Nephron progenitor cell (in vitro differentiated cells): ENCODE results near the gene PCSK2.

Experiments used
- DNase-seq: peaks from one replicate; pipeline ENCODE4 v3.0.0; 2021
- H3K27ac Mint-ChIP-seq: 2 replicates; pipeline ENCODE4 v1.8.0; 2021; ENCODE audit warnings: mild to moderate bottlenecking, moderate library complexity, mixed read lengths
- H3K27me3 Mint-ChIP-seq: 2 replicates; pipeline ENCODE4 v1.8.0; 2021; ENCODE audit warnings: mild to moderate bottlenecking, low read depth, mixed read lengths; ENCODE audit not compliant: poor library complexity
- H3K36me3 Mint-ChIP-seq: 2 replicates; pipeline ENCODE4 v1.8.0; 2021; ENCODE audit warnings: low read depth, mixed read lengths
- H3K4me1 Mint-ChIP-seq: 2 replicates; pipeline ENCODE4 v1.8.0; 2021; ENCODE audit warnings: mixed read lengths
- H3K4me3 Mint-ChIP-seq: 2 replicates; pipeline ENCODE4 v1.8.0; 2021; ENCODE audit warnings: mild to moderate bottlenecking, moderate library complexity, mixed read lengths
- H3K9me3 Mint-ChIP-seq: 2 replicates; pipeline ENCODE4 v1.8.0; 2021; ENCODE audit warnings: mild to moderate bottlenecking, moderate library complexity, mixed read lengths
- CTCF ChIP-seq: fragments of 200-600 bp; sonication (generic); IDR thresholded peaks from 2 replicates; pipeline ENCODE4 v1.5.0; 2021; ENCODE audit warnings: antibody characterized with exemption

PCSK2 gene

DNA sequence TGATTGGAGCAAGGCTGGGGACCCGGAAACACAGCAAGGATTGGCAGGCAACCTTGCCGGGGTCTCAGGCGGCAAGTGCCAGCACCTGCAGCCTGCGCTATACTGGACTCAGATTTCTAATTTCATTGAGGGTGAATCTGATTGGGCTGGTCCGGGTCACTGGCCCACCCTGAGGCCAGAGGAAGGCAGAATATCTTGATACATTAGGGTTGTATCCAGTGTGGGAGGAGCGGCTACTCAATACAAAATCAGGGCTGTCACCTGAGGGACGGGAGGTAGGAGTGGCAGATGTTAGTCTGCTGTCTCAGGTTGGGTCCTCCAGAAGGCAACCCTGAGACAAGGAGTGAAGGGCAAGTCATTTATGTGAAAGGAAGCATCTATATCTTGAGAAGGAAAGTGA, 263.7 kb downstream of the PCSK2 start:
- H3K4me1 Mint-ChIP-seq, result no peaks in the 10 kb centered on the region
- peaks cover 3% of the 10 kb centered on the region for H3K9me3 Mint-ChIP-seq
- no peak overlapping the region for H3K27ac Mint-ChIP-seq
- peaks cover 6% of the 10 kb centered on the region for H3K27me3 Mint-ChIP-seq
- no peak overlapping the region for H3K4me3 Mint-ChIP-seq
- TF ChIP-seq CTCF, result no peak
- H3K36me3 Mint-ChIP-seq, result peaks cover 6% of the 10 kb centered on the region
- DNase-seq, result no peak

- peaks cover 6% of the 10 kb centered on the region for H3K36me3 Mint-ChIP-seq
- H3K27ac Mint-ChIP-seq, result no peak overlapping the region
- no peak for TF ChIP-seq CTCF
- H3K9me3 Mint-ChIP-seq, result peaks cover 3% of the 10 kb centered on the region
- no peak for DNase-seq
- H3K4me3 Mint-ChIP-seq, result no peak overlapping the region
- H3K4me1 Mint-ChIP-seq, result no peaks in the 10 kb centered on the region
- H3K27me3 Mint-ChIP-seq, result peaks cover 6% of the 10 kb centered on the region
Measured at GRCh38 chr20:17491041-17491440, 264.2 kb downstream of the PCSK2 start.

- H3K27ac Mint-ChIP-seq, result no peak overlapping the region
- H3K4me3 Mint-ChIP-seq, result no peak overlapping the region
Measured at GRCh38 chr20:17491488-17491887, 264.6 kb downstream of the PCSK2 start.

DNA sequence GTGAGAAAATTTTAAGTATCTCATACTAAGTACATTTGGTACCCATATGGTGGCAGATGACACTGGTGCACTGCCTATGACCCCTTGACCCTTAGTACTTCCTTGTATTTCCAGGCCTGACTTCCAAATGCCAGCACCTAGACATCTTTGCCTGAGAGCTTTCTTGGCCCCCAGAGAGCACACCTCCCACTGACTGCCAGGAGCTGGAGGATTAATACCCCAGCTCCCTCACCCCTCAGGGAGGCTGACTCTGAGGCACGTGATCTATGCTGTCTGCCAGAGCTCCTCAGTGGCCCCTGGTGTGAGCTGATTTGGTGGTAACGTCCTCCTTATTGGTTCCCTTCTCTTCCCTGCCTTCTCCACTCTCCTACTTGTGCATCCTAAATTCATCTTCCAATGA, 266.3 kb downstream of the PCSK2 start:
- H3K9me3 Mint-ChIP-seq, result peaks cover 3% of the 10 kb centered on the region
- TF ChIP-seq CTCF, result no peak
- no peak for DNase-seq
- H3K27me3 Mint-ChIP-seq, result peaks cover 2% of the 10 kb centered on the region
- H3K27ac Mint-ChIP-seq, result no peak overlapping the region
- H3K4me1 Mint-ChIP-seq, result no peaks in the 10 kb centered on the region
- H3K4me3 Mint-ChIP-seq, result no peak overlapping the region
- peaks cover 6% of the 10 kb centered on the region for H3K36me3 Mint-ChIP-seq

More at GRCh38 chr20:17491488-17491887, 264.6 kb downstream of the PCSK2 start:
- Mint-ChIP-seq H3K9me3 (peaks cover 3% of the 10 kb centered on the region), H3K36me3 (peaks cover 6% of the 10 kb centered on the region), H3K27me3 (peaks cover 6% of the 10 kb centered on the region), H3K4me1 (no peaks in the 10 kb centered on the region)
- no peak for DNase-seq
- no peak for TF ChIP-seq CTCF

- no peak for DNase-seq
- TF ChIP-seq CTCF, result no peak
- Mint-ChIP-seq H3K9me3 (peaks cover 3% of the 10 kb centered on the region), H3K4me3 (no peak overlapping the region), H3K36me3 (peaks cover 6% of the 10 kb centered on the region), H3K4me1 (no peaks in the 10 kb centered on the region), H3K27ac (no peak overlapping the region), H3K27me3 (no peaks in the 10 kb centered on the region)
Measured at GRCh38 chr20:17494201-17494600, 267.4 kb downstream of the PCSK2 start.

DNA sequence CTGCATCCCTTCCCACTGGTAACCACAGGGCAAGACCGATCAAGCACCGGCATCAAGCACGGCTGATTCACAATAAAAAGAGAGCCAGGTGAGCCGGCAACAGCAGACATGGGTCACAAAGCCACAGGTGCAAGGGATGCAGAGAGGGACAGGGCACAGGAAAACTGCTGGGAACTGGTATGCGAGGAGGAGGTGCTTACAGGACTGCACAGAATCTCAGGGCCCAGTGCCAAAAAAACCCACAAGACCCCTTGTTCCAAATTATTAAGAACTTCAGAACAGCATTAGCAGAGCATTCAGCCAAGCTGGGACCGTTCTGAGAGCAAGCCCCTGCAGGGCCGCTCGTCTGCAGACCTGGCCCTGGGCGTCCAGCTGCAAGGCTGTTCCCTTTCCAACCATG, 269.0 kb downstream of the PCSK2 start:
- no peak for TF ChIP-seq CTCF
- DNase-seq, result no peak
- peaks cover 6% of the 10 kb centered on the region for H3K36me3 Mint-ChIP-seq
- no peaks in the 10 kb centered on the region for H3K27me3 Mint-ChIP-seq
- H3K27ac Mint-ChIP-seq, result no peak overlapping the region
- H3K4me1 Mint-ChIP-seq, result no peaks in the 10 kb centered on the region
- H3K9me3 Mint-ChIP-seq, result peaks cover 3% of the 10 kb centered on the region
- no peak overlapping the region for H3K4me3 Mint-ChIP-seq
